Lower lobe of right lung (tissue), 2 donors: ENCODE measurements around the gene NT5C. TPM values are rescaled to one million over a fixed set of nuclear protein-coding genes. Genes with fewer than 3 reads are reported as not detected.
A peak's percentile ranks its signal among the peaks of the same experiment; 100 is the strongest.

ENCODE experiments used
- ATAC-seq, 2 donors: fragments of 200-7000 bp; cut with Tn5 transposase; one replicate each; pipeline ENCODE4 v1.9.1; 2020 to 2022; ENCODE audit warnings: mild to moderate bottlenecking in 2 of 2, moderate library complexity in 2 of 2
- DNase-seq: peaks from one replicate; pipeline ENCODE4 v3.0.0-alpha.2; 2020
- H3K27ac ChIP-seq: fragments of 200-600 bp; one replicate; pipeline ENCODE4 v1.8.0; 2022
- H3K27me3 ChIP-seq: fragments of 200-600 bp; one replicate; pipeline ENCODE4 v1.8.0; 2022; ENCODE audit warnings: low read depth
- H3K36me3 ChIP-seq: fragments of 200-600 bp; one replicate; pipeline ENCODE4 v1.8.0; 2022; ENCODE audit warnings: mild to moderate bottlenecking
- H3K4me1 ChIP-seq: fragments of 200-600 bp; one replicate; pipeline ENCODE4 v1.8.0; 2022
- H3K4me3 ChIP-seq: fragments of 200-600 bp; one replicate; pipeline ENCODE4 v1.8.0; 2022; ENCODE audit warnings: mild to moderate bottlenecking
- H3K9me3 ChIP-seq: fragments of 200-600 bp; one replicate; pipeline ENCODE4 v1.8.0; 2022
- CTCF ChIP-seq: fragments of 200-600 bp; IDR thresholded peaks from one replicate; pipeline ENCODE4 v1.8.0; 2022; ENCODE audit warnings: antibody characterized with exemption, mild to moderate bottlenecking
- intact Hi-C: fragments of 100-400 bp; cut with DNase I; formaldehyde crosslinking; loops from one replicate; pipeline ENCODE4 v1.11.0; 2022
- total RNA-seq: library from RNA; stranded (reverse); fragmentation: NEBNext Ultra II Directional; extraction: Animal tissue kit (Norgen Biotek cat#: 25700); gene quantifications from one replicate; pipeline ENCODE4 v1.2.1, GENCODE V29; 2021
- donor health status: DM: no; HTN: yes; CAD: no; lungs with severe emphysema.

Gene NT5C
- total RNA-seq, 1 donor from 2014 or later = 34.9 TPM

GRCh38 chr17:75155191-75155601 is 23.7 kb upstream of the NT5C start:
- Histone ChIP-seq H3K36me3 (no peaks in the 10 kb centered on the region), H3K27ac (peak overlapping the region; percentile 90), H3K27me3 (no peaks in the 10 kb centered on the region), H3K4me3 (peak overlapping the region; percentile 86), H3K9me3 (no peaks in the 10 kb centered on the region), H3K4me1 (peaks cover 22% of the 10 kb centered on the region)
- DNase-seq (no peak), ATAC-seq (no peak)
- no peak for TF ChIP-seq CTCF
- intact Hi-C loops = no loop called here

- ATAC-seq (peak; percentile 100), DNase-seq (peak; percentile 99)
- H3K36me3 ChIP-seq = no peaks in the 10 kb centered on the region
- intact Hi-C loops = no loop called here
- TF ChIP-seq CTCF = no peak
- H3K27me3 ChIP-seq = no peaks in the 10 kb centered on the region
- H3K9me3 ChIP-seq = no peaks in the 10 kb centered on the region
- peak within 1 kb of the TSS; percentile 90 for H3K27ac ChIP-seq
- H3K4me3 ChIP-seq = peak within 1 kb of the TSS; percentile 86
- peaks cover 22% of the 10 kb centered on the region for H3K4me1 ChIP-seq
Observed at GRCh38 chr17:75154195-75155106, 22.9 kb upstream of the NT5C start, which contains the start of gene JPT1. Gene JPT1, minus strand, starts transcription at chr17:75154512. Its CDS starts 115 bp downstream, at chr17:75154397.

- ATAC-seq (peak; percentile 2 to 3), DNase-seq (peak; percentile 54)
- Histone ChIP-seq H3K36me3 (no peaks in the 10 kb centered on the region), H3K9me3 (no peaks in the 10 kb centered on the region), H3K27me3 (no peaks in the 10 kb centered on the region), H3K27ac (peak overlapping the region; percentile 90), H3K4me3 (peak overlapping the region; percentile 86), H3K4me1 (peaks cover 22% of the 10 kb centered on the region)
- intact Hi-C loops = no loop called here
- TF ChIP-seq CTCF = no peak
Observed at GRCh38 chr17:75153780-75154194, 22.2 kb upstream of the NT5C start.

- Histone ChIP-seq H3K9me3 (no peaks in the 10 kb centered on the region), H3K27ac (peak overlapping the region; percentile 90), H3K27me3 (no peaks in the 10 kb centered on the region), H3K4me1 (peaks cover 22% of the 10 kb centered on the region), H3K36me3 (peaks cover 2% of the 10 kb centered on the region), H3K4me3 (peak overlapping the region; percentile 86)
- ATAC-seq = peak in 1 of 2 donors; percentile 26
- intact Hi-C loops = no loop called here
- TF ChIP-seq CTCF = no peak
- no peak for DNase-seq
Observed at GRCh38 chr17:75152922-75153779, 21.6 kb upstream of the NT5C start.

GRCh38 chr17:75152523-75152921 is 21.0 kb upstream of the NT5C start:
- peaks cover 22% of the 10 kb centered on the region for H3K4me1 ChIP-seq
- ATAC-seq = no peak
- intact Hi-C loops = no loop called here
- no peaks in the 10 kb centered on the region for H3K27me3 ChIP-seq
- peaks cover 6% of the 10 kb centered on the region for H3K36me3 ChIP-seq
- no peaks in the 10 kb centered on the region for H3K9me3 ChIP-seq
- no peak for DNase-seq
- H3K27ac ChIP-seq = no peak overlapping the region
- no peak for TF ChIP-seq CTCF
- peak overlapping the region; percentile 86 for H3K4me3 ChIP-seq
